Vagina (tissue), 2 donors: ENCODE data around the gene SRCIN1. TPM values are rescaled to one million over a fixed set of nuclear protein-coding genes. Genes with fewer than 3 reads are reported as not detected.

Source experiments
- DNase-seq, 2 donors: peaks; one replicate each; pipeline ENCODE4 v3.0.0-alpha.2; 2017; ENCODE audit errors: extremely low spot score in 2 of 2
- H3K27ac ChIP-seq: fragments of 200-600 bp; sonication (generic); one replicate; pipeline ENCODE4 v1.5.1; 2019
- H3K27me3 ChIP-seq: fragments of 200-600 bp; sonication (generic); one replicate; pipeline ENCODE4 v1.5.1; 2019
- H3K36me3 ChIP-seq, 2 donors: fragments of 200-600 bp; sonication (generic); one replicate each; pipeline ENCODE4 v1.5.1; 2017 to 2019
- H3K4me1 ChIP-seq: fragments of 200-600 bp; sonication (generic); one replicate; pipeline ENCODE4 v1.5.1; 2019
- H3K4me3 ChIP-seq, 2 donors: fragments of 200-600 bp; sonication (generic); 1 replicate in 1 of 2; 2 replicates in 1 of 2; pipeline ENCODE4 v1.5.1; 2016 to 2019
- H3K9me3 ChIP-seq: fragments of 200-600 bp; sonication (generic); one replicate; pipeline ENCODE4 v1.5.1; 2019
- POLR2A ChIP-seq, 2 donors: fragments of 450-650 bp; IDR thresholded peaks; one replicate each; pipeline ENCODE4 v1.6.1; 2017; ENCODE audit warnings: antibody characterized with exemption in 2 of 2, mild to moderate bottlenecking in 2 of 2, moderate library complexity in 2 of 2
- POLR2AphosphoS5 ChIP-seq, 2 donors: sonication (generic); formaldehyde crosslinking; IDR thresholded peaks; one replicate each; pipeline ENCODE4 v1.9.0; 2017; ENCODE audit warnings: antibody characterized with exemption in 2 of 2, mild to moderate bottlenecking in 2 of 2, low read depth in 1 of 2; ENCODE audit not compliant: insufficient read depth in 1 of 2
- intact Hi-C: fragments of 100-400 bp; cut with DNase I; formaldehyde crosslinking; loops from one replicate; pipeline ENCODE4 v1.15.1; 2023
- total RNA-seq: library from RNA; depleted of rRNA; stranded (reverse); fragments of >200 nt; gene quantifications from one replicate; pipeline ENCODE4 v1.2.3, GENCODE V29; 2016
- TF ChIP-seq, protein P1 (sequence below), 3 experiments: fragments of 450-650 bp in 2 of 3; fragments of 200-600 bp in 1 of 3; sonication (generic) in 1 of 3; IDR thresholded peaks; one replicate each; pipeline ENCODE4 v1.5.1; 2017 to 2019; ENCODE audit warnings: antibody characterized with exemption in 3 of 3, mild to moderate bottlenecking in 2 of 3, moderate library complexity in 2 of 3

SRCIN1 gene
- total RNA-seq, 1 donor from 2014 or later: 5.2 TPM

DNA sequence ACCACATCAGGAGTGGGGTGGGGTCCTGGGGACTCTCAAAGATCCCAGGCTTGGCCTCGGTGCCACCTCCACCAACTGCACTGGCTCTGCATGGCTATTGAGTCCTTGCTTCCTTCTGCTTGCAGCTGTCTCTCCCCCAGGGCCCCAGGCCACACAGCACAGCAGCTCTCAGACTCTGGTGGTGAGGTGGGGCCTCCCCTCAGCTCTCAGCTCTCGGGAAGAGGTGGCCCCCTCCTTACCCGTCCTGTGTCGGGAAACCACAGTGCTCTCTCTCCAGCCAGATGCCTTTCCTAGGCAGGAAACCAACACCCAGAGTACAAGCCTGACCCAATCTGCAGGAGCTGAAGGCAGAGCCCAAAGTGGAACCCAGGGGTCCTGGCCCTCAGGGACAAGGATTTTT, 18.5 kb downstream of the SRCIN1 start:
- no peaks in the 10 kb centered on the region for H3K9me3 ChIP-seq
- H3K4me3 ChIP-seq: no peak overlapping the region
- H3K27me3 ChIP-seq: no peaks in the 10 kb centered on the region
- no peak for DNase-seq
- peaks cover 13% of the 10 kb centered on the region for H3K4me1 ChIP-seq
- intact Hi-C loops: no loop called here
- TF ChIP-seq POLR2AphosphoS5 (IDR thresholded peaks at IDR 0.05; ENCODE audit: insufficient read depth in 1 of 2, low read depth in 1 of 2) (no peak), POLR2A (IDR thresholded peaks at IDR 0.05) (no peak)
- TF ChIP-seq, protein P1, sequence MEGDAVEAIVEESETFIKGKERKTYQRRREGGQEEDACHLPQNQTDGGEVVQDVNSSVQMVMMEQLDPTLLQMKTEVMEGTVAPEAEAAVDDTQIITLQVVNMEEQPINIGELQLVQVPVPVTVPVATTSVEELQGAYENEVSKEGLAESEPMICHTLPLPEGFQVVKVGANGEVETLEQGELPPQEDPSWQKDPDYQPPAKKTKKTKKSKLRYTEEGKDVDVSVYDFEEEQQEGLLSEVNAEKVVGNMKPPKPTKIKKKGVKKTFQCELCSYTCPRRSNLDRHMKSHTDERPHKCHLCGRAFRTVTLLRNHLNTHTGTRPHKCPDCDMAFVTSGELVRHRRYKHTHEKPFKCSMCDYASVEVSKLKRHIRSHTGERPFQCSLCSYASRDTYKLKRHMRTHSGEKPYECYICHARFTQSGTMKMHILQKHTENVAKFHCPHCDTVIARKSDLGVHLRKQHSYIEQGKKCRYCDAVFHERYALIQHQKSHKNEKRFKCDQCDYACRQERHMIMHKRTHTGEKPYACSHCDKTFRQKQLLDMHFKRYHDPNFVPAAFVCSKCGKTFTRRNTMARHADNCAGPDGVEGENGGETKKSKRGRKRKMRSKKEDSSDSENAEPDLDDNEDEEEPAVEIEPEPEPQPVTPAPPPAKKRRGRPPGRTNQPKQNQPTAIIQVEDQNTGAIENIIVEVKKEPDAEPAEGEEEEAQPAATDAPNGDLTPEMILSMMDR (IDR thresholded peaks at IDR 0.05): no peak
- no peaks in the 10 kb centered on the region for H3K36me3 ChIP-seq
- no peak overlapping the region for H3K27ac ChIP-seq

DNA sequence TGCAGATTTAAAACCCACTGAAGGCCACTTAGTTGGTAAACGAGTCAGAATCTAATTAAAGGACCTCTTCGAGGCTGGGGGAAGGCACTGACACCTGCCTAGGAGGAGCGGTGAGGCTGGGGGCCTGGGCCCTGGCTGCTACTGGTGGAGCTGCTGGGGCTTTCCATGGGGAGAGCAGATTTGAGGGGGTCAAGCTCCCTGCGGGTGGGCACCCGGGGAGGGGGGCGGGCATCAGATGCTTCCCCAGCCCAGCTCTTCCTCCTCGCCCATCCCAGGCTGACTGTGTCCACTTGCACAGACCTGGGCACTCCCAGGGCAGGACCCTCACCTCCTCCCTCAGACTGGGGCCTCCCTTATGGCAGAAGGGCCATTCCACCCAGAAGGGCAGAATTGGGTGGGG, 19.0 kb downstream of the SRCIN1 start:
- no peaks in the 10 kb centered on the region for H3K36me3 ChIP-seq
- no peak overlapping the region for H3K4me3 ChIP-seq
- peaks cover 13% of the 10 kb centered on the region for H3K4me1 ChIP-seq
- H3K9me3 ChIP-seq: no peaks in the 10 kb centered on the region
- DNase-seq: no peak
- no peak for TF ChIP-seq POLR2A (IDR thresholded peaks at IDR 0.05)
- TF ChIP-seq, protein P1 (IDR thresholded peaks at IDR 0.05): no peak
- no peak for TF ChIP-seq POLR2AphosphoS5 (IDR thresholded peaks at IDR 0.05; ENCODE audit: insufficient read depth in 1 of 2, low read depth in 1 of 2)
- intact Hi-C loops: no loop called here
- no peak overlapping the region for H3K27ac ChIP-seq
- no peaks in the 10 kb centered on the region for H3K27me3 ChIP-seq

GRCh38 chr17:38585918-38586529, 19.7 kb downstream of the SRCIN1 start:
- H3K9me3 ChIP-seq: no peaks in the 10 kb centered on the region
- H3K36me3 ChIP-seq: no peaks in the 10 kb centered on the region
- TF ChIP-seq, protein P1 (IDR thresholded peaks at IDR 0.05): no peak
- no peak for TF ChIP-seq POLR2AphosphoS5 (IDR thresholded peaks at IDR 0.05; ENCODE audit: insufficient read depth in 1 of 2, low read depth in 1 of 2)
- no peak for TF ChIP-seq POLR2A (IDR thresholded peaks at IDR 0.05)
- DNase-seq: no peak
- H3K27me3 ChIP-seq: no peaks in the 10 kb centered on the region
- intact Hi-C loops: no loop called here
- no peak overlapping the region for H3K27ac ChIP-seq
- no peak overlapping the region for H3K4me3 ChIP-seq
- H3K4me1 ChIP-seq: peaks cover 13% of the 10 kb centered on the region

DNA sequence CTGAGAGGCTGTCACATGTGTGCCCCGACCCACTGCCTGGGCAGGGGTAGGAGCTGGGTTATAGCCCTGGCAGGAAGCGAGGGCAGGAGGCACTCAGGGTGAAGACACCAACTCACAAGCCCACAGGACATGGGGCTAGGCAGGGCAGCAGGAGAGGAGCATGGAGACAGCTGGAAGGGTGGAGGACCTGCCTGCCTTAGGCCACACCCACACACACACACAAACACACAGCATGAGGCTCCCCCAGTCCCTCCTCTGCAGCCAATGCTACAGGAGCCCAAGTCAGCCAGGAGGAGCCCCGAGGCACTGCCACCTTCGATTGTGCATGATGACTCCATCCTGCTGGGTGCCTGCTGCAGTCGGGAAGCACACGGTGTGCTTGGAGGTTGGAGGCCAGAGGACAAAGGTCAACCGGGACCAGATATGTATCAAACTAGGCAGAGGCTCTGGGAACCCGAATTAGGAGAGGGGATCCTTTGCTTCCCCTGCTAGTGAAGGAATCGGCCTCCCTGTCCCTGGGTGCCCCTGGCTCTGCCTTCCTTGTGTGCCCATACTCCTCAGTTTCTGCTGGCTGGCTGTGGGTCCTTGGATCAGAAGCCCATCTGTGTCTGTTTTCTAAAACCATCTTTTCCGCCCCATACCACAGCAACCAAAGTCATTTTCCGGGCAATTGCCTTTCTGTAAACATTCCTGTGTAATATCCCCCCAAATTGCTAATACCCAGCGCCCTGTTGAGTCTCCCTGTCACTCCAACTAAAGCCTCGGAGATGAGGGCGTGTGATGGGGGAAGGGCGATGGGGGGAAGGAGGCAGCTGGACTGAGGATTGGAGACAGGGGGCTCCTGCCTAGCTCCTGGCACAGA, 20.5 kb downstream of the SRCIN1 start:
- TF ChIP-seq, protein P1 (IDR thresholded peaks at IDR 0.05): no peak
- TF ChIP-seq POLR2A (IDR thresholded peaks at IDR 0.05): no peak
- no peak for TF ChIP-seq POLR2AphosphoS5 (IDR thresholded peaks at IDR 0.05; ENCODE audit: insufficient read depth in 1 of 2, low read depth in 1 of 2)
- Histone ChIP-seq H3K36me3 (no peaks in the 10 kb centered on the region), H3K4me1 (peaks cover 13% of the 10 kb centered on the region), H3K27ac (no peak overlapping the region), H3K9me3 (no peaks in the 10 kb centered on the region), H3K27me3 (no peaks in the 10 kb centered on the region), H3K4me3 (no peak overlapping the region)
- intact Hi-C loops: no loop called here
- DNase-seq: no peak
